ENCODE results near the gene ST3GAL3.

Gene ST3GAL3

GRCh38 chr1:43849670-43850069, 142.3 kb downstream of the ST3GAL3 start:
- TF ChIP-seq POLR2AphosphoS5 (IDR thresholded peaks at IDR 0.05; ENCODE audit: low read depth, low read length) (no peak), TAF1 (IDR thresholded peaks at IDR 0.05; ENCODE audit: borderline replicate concordance, insufficient read depth, low read length) (no peak), REST (IDR thresholded peaks at IDR 0.05; ENCODE audit: insufficient read depth in 1 of 2, low read depth in 2 of 2, low read length in 2 of 2) (no peak), SIN3A (IDR thresholded peaks at IDR 0.05; ENCODE audit: borderline replicate concordance, insufficient read depth, low read length) (no peak), FOXP2 (optimal IDR thresholded peaks at IDR 0.05; ENCODE audit: borderline replicate concordance, extremely low read depth, extremely low read length, insufficient read depth) (no peak)

GRCh38 chr1:43850591-43851233, 143.4 kb downstream of the ST3GAL3 start:
- no peak for TF ChIP-seq REST (IDR thresholded peaks at IDR 0.05; ENCODE audit: insufficient read depth in 1 of 2, low read depth in 2 of 2, low read length in 2 of 2)

GRCh38 chr1:43851561-43852338, 144.4 kb downstream of the ST3GAL3 start:
- TF ChIP-seq POLR2AphosphoS5 (IDR thresholded peaks at IDR 0.05; ENCODE audit: low read depth, low read length) (no peak), REST (IDR thresholded peaks at IDR 0.05; ENCODE audit: insufficient read depth in 1 of 2, low read depth in 2 of 2, low read length in 2 of 2) (no peak), SIN3A (IDR thresholded peaks at IDR 0.05; ENCODE audit: borderline replicate concordance, insufficient read depth, low read length) (no peak), FOXP2 (optimal IDR thresholded peaks at IDR 0.05; ENCODE audit: borderline replicate concordance, extremely low read depth, extremely low read length, insufficient read depth) (no peak), TAF1 (IDR thresholded peaks at IDR 0.05; ENCODE audit: borderline replicate concordance, insufficient read depth, low read length) (no peak)

GRCh38 chr1:43853161-43853921, 146.0 kb downstream of the ST3GAL3 start:
- TF ChIP-seq SIN3A (IDR thresholded peaks at IDR 0.05; ENCODE audit: borderline replicate concordance, insufficient read depth, low read length) (no peak), FOXP2 (optimal IDR thresholded peaks at IDR 0.05; ENCODE audit: borderline replicate concordance, extremely low read depth, extremely low read length, insufficient read depth) (no peak), TAF1 (IDR thresholded peaks at IDR 0.05; ENCODE audit: borderline replicate concordance, insufficient read depth, low read length) (peak; percentile 10; the same call in 1 of the 2 replicates), REST (IDR thresholded peaks at IDR 0.05; ENCODE audit: insufficient read depth in 1 of 2, low read depth in 2 of 2, low read length in 2 of 2) (peak in 1 of 2 experiments; percentile 47; a peak in 1 of 4 replicates)

Data from PFSK-1 (cell line).